ENCODE data around the gene MLH3.

DNA sequence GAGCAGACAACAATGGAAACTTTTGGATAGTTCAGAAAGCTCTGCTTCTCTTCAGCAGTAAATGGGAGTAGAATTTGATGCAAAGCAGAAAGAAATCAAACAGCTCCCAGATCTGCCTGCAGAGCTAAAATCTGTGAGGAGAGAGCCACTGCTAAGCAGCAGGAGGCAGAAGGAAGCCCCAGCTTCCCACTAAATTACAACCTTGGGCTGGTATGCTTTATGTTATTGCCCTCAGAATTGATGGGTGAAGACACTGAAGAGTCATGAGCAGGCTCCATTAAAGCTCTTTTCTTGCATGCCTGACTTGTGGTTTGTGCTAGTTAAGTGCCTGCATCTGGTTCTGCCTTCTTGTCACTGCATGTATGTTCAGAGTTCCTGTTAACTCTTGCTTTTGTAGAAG is 26.5 kb upstream of the MLH3 start:
- TF ChIP-seq, protein P1, sequence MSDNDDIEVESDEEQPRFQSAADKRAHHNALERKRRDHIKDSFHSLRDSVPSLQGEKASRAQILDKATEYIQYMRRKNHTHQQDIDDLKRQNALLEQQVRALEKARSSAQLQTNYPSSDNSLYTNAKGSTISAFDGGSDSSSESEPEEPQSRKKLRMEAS (IDR thresholded peaks at IDR 0.05), result no peak
- TF ChIP-seq RXRA (IDR thresholded peaks at IDR 0.05), result no peak

All from liver (tissue), 2 donors.